Dermis blood vessel endothelial cell (primary cell): Measurements from ENCODE around the gene LRRC51. TPM values are rescaled to one million over a fixed set of nuclear protein-coding genes. Genes with fewer than 3 reads are reported as not detected.

ENCODE experiments used
- DNase-seq: peaks from one replicate; pipeline ENCODE4 v3.0.0; 2010
- total RNA-seq: library from RNA; depleted of rRNA; stranded (reverse); fragments of >200 nt; gene quantifications from 2 replicates; pipeline ENCODE4 v1.2.3, GENCODE V29; 2014

Gene LRRC51
- total RNA-seq, 1 donor from 2014 or later: 7.8 TPM

DNA sequence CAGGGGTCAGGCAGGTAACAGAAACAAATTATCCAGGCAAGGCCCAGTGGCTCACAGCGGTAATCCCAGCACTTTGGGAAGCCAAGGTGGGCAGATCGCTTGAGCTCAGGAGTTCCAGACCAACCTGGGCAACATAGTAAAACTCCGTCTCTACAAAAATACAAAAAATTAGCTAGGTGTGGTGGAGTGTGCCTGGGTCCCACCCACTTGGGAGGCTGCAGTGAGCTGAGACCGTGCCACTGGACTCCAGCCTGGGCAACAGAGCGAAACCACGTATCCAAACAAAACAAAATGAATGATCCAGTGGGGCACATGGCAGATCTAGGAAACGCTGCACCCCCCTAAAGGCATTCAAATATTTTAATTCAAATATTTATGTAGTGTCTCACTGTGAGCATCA is 10.2 kb upstream of the LRRC51 start:
- DNase-seq: no peak

DNA sequence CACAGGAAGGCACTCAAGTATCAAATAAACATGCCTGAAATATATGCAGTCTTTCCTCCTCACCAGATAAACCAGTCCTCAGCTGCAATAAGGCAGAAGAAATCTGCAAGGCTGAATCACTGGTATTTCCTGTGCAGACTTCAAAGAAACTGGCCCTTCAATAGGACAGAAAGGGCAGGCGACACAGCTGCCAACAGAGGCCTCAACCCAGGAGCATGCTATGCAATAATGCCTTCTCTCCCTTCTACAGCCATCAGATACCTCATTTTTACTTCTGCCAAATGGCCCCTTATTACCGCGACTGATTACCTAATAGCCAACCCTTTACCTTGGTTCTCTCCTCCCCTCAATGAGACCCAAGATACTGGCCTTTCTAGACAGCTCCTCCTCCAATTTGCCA is 8.3 kb upstream of the LRRC51 start:
- peak; percentile 85 for DNase-seq

DNA sequence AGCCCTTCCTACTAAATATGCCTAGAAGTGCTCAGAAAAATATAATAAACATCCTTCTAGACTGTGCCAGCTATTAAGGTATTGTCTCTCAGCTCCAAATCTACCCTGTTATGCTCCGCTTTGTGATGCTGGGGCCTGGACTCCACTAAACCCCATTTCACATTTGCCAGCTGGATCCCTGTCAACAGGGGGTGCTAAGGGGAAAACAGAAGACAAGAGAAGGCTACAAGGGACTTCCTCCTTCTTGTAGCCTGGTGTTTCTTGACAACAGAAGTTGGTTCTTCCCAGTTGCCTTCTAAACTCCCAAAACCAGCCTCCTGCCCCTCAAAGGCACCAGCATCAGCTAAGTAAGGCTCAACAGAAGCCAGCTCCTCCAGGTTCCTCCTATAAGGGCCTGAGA is 5.5 kb upstream of the LRRC51 start:
- DNase-seq: peak; percentile 28

DNA sequence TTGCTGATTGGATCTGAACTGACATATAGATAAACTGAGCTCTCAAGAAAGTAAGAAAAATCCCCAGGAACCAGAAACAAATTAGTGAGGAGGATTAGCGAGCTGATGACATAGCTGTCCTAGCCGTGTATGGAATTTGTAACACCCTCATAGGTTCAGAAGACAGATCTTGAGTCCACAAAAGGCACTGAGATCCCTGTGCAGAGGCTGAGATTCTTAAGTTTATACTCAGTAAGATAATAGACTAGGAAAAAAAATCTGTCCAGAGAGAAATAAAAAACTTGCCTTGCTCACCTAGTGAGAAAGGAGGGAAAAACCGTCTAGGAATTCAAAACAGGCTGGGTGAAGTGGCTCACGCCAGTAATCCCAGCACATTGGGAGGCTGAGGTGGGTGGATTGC is 4.9 kb upstream of the LRRC51 start:
- DNase-seq: no peak

DNA sequence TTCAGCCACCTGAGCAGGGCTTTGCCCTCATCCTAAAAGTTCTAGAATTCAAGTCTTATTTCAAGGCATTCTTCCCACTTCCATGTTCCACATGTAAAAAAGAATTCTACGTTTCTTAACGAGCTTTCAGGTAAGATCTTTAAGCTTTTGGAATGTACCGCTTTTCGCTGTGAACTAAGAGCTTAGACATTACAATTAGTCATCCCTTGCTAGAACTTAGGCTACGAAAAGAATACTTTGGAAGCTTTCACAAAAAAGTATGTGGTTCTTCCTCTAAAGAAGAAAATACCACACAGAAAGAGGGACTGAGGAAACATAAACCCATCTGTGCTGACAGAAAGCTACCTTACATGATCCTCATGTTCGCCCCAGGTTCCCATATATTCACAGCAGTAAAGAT is 2.2 kb upstream of the LRRC51 start:
- DNase-seq: no peak

DNA sequence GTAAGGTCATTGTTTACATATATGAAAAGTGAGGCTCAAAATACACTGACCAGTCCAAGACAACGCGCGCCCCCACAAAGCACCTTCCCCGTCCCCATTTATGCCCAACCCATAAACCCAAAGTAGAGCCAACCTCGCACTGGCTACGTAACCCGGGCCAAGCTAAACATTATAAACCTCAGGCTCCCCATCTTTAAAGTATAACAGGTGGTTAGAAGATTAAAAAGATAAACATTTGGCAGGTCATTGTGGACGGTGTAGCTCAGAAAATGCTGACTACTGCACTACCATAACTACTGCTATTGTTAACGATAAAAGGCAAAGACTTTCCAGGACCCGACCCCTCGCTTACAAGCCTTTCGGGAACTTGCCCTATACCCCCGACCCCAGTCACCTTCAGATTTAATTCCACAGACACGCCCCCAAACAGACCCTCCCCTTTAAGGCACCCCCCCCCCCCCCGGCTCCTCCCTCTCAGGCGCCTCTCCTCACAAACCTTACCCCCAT is 778 bp upstream of the LRRC51 start:
- peak; percentile 35 for DNase-seq

DNA sequence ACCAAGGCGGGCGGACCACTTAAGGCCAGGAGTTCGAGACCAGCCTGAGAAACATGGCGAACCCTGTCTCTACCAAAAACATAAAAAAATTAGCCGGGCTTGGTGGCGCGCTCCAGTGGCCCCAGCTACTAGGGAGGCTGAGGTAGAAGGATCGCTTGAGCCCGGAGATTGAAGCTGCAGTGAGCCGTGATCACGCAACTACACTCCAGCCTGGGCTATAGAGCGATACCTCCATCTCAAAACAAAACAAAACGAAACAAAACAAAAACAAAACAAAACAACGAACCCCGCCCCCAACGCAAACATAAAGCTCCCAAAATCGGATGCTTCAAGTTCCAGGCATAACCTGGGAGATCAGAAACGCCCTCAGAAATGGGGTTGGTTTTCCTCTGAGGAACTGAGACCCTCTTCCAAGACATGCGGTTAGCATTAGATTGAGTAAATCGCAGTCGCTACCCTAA is 564 bp downstream of the LRRC51 start:
- no peak for DNase-seq

DNA sequence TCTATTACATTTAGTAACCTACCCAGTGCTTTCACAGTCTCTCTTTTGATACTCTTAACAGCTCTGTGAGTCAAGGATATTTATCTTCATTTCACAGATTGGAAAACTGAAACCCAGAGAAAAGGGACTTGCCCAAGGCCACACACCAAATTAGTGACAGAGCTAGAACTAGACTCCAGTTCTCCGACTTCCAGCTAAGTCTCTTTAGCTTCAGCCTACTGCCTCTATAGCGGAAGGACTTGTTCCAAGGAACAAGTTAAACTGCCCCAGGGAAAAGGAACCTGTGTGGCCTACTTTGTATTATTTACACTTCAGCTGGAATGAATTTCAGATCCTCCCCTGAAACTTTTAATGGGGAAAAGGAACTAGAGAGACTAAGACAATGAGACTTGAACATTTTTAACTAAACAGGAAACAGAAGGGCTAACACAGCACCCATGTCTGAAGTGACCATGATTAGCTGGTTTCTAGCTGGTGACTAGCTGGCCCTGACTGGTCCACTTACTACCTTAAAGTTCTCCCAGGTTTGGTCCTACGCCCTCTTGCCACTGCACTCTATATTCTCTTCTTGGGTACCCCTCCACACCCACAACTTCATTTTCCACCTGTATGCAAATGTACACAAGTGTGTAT is 1.3 kb downstream of the LRRC51 start:
- DNase-seq: no peak

DNA sequence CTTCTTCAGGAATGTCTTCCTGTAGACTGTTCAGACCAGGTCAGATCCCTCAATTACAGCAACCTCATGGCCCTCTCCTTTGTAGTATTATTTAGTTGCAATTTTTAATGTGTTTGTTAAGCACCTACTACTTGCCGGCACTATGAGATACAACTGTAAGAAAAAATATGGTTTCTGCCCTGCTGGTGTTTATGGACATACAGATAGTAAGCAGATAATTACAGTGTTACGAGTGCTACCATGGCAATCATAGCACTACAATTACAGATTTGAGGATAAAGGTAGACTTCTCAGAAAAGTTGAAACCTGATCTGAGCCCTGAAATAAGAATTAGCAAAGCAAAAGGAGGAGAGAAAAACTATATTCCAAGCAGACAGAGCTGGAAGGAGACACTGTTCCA is 2.8 kb downstream of the LRRC51 start:
- no peak for DNase-seq

DNA sequence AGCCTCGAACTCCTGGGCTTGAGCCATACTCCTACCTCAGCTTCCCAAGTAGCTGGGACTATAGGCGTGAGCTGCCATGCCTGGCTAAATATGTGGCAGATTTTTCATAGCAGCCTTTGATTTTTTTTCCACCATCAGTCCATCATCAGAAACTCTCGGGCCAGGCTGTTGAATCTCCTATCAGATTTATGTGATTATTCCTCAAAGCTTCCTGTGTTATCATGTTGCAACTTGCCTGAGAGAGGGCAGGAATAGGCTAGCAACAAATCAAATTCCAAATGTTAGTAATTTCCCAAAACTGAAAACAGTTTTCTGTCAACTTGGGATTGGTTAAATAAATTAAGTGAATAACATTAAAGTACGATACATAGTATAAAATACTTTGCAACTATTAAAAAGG is 3.4 kb downstream of the LRRC51 start:
- no peak for DNase-seq

DNA sequence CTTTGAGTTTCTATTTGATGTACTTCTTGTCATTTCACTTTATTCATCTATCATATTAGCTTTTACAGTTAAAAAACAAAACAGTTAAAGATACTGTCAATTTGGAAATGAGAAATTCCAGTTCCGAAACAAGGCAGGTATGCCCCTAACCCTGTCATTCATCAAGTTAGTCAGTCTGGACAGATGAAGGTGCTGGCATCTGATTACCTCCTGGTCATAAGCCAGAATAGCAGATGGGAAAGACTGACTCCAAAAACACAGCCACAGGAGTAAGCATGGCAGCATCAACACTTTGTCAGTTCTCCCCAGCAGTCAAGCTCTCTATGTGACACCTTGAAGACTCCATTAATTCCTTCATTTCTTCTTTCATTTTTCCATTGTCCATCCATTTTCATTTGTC is 4.3 kb downstream of the LRRC51 start:
- no peak for DNase-seq

DNA sequence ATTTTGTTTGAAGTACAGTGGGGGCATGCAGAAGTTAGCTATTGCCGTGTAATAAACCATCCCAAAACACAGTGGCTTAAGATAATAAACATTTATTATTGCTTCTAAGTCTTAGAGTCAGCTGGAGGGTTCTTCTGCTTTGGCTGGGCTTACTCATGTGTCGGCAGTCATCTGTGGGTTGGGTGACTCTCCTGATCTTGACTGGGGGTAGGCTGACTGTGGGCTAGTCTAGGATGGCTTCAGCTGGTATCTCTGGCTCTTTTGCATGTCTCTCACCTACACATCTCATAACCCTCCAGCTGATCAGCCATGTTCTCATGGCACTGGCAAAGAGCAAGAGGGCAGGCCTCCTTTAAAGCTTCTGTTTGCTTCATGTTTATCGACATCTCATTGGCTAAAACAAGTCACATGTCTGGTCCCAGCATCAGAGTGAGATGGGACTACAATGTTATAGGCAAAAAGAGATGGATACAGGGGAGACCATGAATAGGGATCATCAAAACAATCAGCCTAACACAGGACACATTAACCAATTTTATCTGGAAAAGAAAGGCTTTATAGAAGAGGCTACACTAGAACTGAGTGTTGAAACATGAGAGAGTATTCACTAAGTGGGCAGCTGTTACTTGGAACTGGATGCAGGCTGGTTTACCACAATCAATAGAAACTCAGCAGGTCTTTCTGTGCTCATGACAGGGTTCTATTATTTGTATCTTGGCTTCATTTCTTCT is 5.1 kb downstream of the LRRC51 start:
- no peak for DNase-seq

DNA sequence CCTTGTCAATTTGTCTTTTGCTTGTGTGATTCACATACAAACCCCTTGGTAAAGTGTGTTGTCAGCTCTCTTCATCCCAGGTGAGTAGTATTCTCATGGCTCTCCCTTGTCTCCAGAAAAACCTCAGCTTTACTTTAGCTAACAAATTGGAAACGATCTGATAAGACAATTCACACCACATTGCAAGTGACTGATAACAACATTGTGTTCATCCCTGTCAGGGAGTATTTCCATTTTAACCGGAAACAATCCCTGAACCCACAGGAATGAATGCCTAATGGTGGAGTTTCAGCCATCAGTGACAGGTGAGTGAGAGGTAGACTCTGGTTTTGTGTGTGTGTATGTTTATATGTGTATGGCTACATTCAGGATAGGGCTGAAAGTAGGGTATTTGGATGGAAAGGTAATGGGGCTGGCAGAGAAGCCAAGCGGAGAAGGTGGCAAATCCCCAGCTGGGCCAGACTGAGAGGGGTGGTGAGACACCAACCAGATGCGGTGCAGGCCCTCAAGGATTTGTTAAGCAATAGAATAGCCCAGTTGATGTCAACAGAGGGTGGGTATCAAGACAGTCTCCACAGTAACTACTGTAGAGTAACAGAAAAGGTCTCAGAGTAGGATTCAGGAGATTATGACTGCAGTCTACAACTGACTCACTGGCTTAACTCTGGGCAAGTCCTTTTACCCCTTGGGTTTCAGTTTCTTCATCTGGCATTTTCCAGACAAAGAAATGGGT is 7.6 kb downstream of the LRRC51 start:
- DNase-seq: no peak

DNA sequence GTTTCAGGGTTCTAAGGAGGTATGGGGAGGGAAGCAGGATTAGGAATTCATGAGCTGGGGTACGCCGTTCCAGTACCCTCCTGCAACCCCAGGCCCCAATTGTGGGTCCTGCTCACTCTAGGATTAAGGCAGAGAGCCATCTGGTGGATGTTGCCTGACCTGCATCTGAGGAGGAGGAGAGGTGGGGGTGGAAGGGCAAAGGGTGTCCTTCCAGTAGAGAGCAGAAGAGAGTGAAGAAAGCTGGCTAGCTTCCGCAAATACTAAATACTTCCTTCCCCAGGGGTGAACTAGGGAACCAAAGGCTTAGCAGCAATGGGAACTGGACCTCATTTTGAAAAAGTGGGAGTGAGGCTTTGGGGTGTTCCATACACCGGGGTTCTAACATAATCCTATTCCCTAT is 10.6 kb downstream of the LRRC51 start:
- peak; percentile 81 for DNase-seq

DNA sequence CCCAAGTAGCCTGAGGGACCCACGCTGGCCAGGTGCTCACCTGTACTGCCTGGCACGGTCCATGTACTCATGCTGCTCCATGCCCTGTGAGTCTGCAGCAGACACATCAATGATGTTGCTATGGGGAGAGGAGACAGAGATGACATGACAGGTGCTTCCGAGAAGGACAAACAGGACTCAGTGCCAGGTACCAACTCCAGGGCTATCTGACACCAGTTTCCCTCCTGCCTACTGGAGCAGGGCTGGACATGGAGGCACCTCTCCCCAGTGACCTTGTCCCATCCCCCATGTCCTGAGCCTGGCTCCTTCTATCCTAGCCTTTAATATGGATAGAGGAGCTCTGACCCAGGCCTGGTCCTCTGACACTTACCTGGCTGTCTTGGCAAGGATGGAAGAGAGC is 18.1 kb downstream of the LRRC51 start:
- DNase-seq: no peak

DNA sequence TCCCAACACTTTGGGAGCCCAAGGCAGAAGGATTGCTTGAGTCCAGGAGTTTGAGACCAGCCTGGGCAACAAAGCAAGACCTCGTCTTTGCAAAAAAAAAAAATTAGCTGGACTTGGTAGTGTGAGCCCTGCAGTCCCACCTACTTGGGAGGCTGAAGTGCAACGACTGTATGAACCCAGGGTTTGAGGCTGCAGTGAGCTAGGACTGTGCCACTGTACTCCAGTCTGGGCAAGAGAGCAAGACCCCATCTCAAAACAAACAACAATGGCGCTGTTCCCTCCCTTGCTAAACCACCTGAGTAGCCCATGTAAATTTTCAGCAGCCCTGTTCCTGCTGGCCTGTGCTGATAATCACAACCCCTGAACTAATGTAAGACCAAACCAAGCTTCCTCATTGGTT is 19.4 kb downstream of the LRRC51 start:
- no peak for DNase-seq

DNA sequence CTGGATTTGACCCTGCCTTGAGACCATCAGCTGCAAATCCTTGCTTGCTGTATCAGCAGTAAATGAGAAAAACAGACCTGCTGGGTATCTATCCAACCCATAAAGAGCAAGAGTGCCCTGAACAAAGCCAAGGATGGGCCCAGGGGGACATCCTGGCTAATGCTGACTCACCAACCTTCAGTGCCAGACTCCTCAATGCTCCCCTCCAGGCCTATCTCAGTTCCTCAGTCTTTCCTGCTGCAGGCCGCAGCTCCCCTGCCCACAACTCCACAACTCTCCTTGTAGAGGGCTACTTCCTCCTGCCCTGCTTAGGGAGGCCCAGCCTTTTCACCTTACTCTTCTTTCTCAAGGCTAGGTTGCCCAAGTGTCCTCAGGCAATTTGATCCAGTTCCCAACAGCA is 19.8 kb downstream of the LRRC51 start:
- peak; percentile 52 for DNase-seq

DNA sequence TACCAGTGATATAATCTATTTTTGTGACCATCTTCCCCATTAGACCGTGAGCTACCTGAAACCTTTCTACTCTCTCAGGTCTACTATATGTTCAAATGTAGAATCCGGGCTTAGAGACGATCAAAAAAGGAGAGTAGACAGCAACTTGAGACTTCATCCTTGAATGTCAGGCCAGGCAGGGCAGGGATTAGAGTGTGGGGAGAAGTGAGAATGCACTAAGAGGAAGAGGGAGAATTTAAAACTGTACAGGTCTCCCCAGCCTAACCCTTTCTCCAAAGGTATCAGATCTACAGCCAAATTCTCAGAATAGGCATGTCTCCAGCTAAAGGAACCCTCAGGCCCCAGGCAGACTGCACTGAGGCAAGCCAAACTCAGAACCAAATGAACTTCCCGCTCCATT is 21.5 kb downstream of the LRRC51 start:
- DNase-seq: no peak

DNA sequence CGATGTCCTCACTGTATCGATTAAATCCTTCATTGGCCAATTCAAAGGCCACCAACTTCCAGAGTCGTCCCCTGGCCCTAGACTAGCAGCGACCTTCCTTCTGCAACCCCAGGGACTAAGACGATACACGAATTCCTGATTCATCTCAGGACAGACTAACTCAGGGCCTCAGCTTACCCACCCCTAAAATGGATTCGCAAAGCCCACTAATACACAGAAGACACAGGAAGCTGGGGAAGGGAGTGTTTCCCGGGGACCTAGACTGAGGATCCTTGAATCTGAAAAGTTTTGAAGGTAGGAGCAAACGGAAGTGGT is 21.9 kb downstream of the LRRC51 start:
- DNase-seq: no peak

DNA sequence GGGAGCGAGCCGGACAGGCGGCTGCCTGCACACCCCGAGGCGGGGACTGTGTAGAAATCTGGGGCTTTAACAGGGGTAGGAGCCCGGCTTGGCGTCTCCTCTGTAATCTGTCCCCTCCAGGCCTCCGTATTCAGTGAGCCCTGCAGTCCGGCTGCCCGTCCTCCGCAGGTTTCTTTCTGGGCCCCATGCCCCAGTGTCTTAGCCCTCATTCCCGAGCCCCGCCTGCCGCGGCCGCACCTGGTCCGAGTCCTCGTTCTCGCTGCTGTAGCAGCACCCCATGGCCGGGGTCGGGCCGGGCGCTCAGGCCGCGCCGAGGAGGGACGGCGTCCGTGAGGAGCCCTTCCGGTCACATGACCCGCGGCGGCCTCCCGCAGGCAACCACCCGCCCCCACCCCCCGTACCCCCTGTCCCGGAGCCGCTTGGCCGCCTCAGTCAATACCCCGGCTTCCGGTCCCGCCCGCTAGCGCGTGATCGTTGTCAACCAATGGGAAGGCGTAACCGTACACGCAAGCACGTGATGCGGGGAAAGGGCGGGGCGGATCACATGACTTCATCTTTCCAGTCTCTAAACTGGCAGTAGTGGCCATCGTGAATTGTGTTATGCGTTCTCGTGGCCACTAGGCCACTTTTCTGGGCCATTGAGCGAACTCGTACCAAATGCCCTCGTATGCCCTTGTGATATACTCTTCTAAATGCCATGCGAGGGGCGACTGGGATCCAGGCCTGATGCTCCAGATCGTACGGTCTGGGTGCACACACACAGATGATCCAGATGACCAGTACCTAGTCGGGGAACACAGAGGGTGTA is 22.5 kb downstream of the LRRC51 start, which contains the start of gene LAMTOR1:
LAMTOR1 (minus strand) TSS at position 352 of the 808 bp plus-strand sequence; CDS start at position 279, 73 bp downstream.
- DNase-seq: peak; percentile 100

DNA sequence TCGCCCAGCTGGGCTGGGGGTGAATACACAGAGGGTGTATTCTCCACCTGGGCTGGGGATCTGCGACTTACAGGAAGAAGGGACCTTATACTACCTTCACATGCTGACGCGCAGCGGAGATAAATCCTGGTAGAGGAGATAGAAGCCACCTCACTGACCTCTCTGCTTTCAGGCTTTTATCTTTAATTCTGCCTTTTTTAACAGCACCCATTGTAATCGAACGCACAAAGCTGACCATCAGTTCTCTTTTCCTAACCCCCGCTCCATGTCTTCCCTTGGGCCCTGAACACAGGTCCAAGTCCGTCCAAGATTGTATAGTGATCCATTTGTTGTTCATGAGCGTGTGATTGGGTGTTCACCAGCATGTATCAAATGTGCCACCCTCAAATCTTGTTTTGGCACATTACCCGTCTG is 23.1 kb downstream of the LRRC51 start:
- no peak for DNase-seq

DNA sequence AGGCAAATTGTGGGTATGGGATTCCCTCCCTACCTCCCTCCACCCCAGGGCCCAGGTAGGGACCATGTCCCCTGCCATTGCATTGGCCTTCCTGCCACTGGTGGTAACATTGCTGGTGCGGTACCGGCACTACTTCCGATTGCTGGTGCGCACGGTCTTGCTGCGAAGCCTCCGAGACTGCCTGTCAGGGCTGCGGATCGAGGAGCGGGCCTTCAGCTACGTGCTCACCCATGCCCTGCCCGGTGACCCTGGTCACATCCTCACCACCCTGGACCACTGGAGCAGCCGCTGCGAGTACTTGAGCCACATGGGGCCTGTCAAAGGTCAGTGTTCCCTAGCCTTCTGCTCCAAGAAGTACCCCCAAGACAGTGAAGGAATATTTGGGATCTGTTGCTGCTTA is 25.2 kb downstream of the LRRC51 start, which contains the start of gene TOMT:
TOMT (plus strand) TSS at position 37 of the 400 bp plus-strand sequence; CDS start at position 65, 28 bp downstream.
- no peak for DNase-seq
